K562 (cell line): ENCODE measurements around the gene SLC24A4. TPM values are rescaled to one million over a fixed set of nuclear protein-coding genes. Genes with fewer than 3 reads are reported as not detected.

ENCODE experiments used
- ATAC-seq: fragments of 200-7000 bp; cut with Tn5 transposase; 3 replicates; pipeline ENCODE4 v1.9.1; 2020; ENCODE audit warnings: moderate library complexity
- BruUV-seq: library from RNA; stranded (reverse); fragments of 400-500 nt; replicated peaks from 2 replicates; lab custom pipeline; 2021; lab: Mats Ljungman, UMichigan
- CTCF ChIA-PET: fragments of 300-600 bp; formaldehyde crosslinking; extraction: SDS; loops from one replicate; lab custom pipeline; 2021; ENCODE audit warnings: low intra/inter-chr PET ratio; lab: Yijun Ruan, JAX
- POLR2A ChIA-PET: fragments of 300-600, 350-650 bp; sonication (Branson Sonifier 250); formaldehyde crosslinking; extraction: SDS; loops from one replicate; lab custom pipeline; 2021; ENCODE audit warnings: antibody characterized with exemption, inconsistent platforms; lab: Yijun Ruan, JAX
- DNase-seq, 4 experiments: peaks; one replicate each; pipeline versions ENCODE4 v3.0.0 to v3.0.0-alpha.2; 2011 to 2018; ENCODE audit warnings: low spot score in 3 of 4, mixed read lengths in 3 of 4; ENCODE audit errors: extremely low read depth in 1 of 4
- FAIRE-seq: peaks from 2 replicates; lab custom pipeline; 2011; peaks lifted over from hg19 to GRCh38; lab: Jason Lieb, UNC
- H2AFZ ChIP-seq: 2 replicates; pipeline ENCODE4 v1.6.0; 2011; ENCODE audit warnings: low read depth, low read length, control low read depth, inconsistent platforms
- H3K27ac ChIP-seq: fragments of 200-600 bp; 3 replicates; pipeline ENCODE4 v1.8.0; 2011; ENCODE audit warnings: low read depth, mild to moderate bottlenecking, control low read depth, inconsistent platforms, low read length, moderate library complexity, mixed read lengths; ENCODE audit errors: extremely low read depth
- H3K27me3 ChIP-seq, 2 experiments: fragments of 300-600 bp in 1 of 2; 2 replicates in 1 of 2; 3 replicates in 1 of 2; pipeline versions ENCODE4 v1.6.0 to v1.8.0; 2011; ENCODE audit warnings: inconsistent platforms in 2 of 2, low read length in 2 of 2, mild to moderate bottlenecking in 1 of 2, mixed read lengths in 1 of 2, moderate library complexity in 1 of 2; ENCODE audit not compliant: control insufficient read depth in 2 of 2, insufficient read depth in 2 of 2
- H3K36me3 ChIP-seq: fragments of 300-600 bp; 3 replicates; pipeline ENCODE4 v1.8.0; 2011; ENCODE audit warnings: mild to moderate bottlenecking, low read length, inconsistent platforms; ENCODE audit not compliant: control insufficient read depth, insufficient read depth
- H3K4me1 ChIP-seq, 2 experiments: fragments of 200-600 bp in 1 of 2; replicated peaks in 1 of 2; 2 replicates in 1 of 2; 3 replicates in 1 of 2; pipeline versions ENCODE4 v1.5.1 to v1.8.0; 2011; ENCODE audit warnings: inconsistent platforms in 2 of 2, low read length in 2 of 2, mild to moderate bottlenecking in 1 of 2, mixed read lengths in 1 of 2, moderate library complexity in 1 of 2; ENCODE audit not compliant: control insufficient read depth in 2 of 2, insufficient read depth in 2 of 2
- H3K4me2 ChIP-seq: 2 replicates; pipeline ENCODE4 v1.6.1; 2011; ENCODE audit warnings: low read length, control low read depth, inconsistent platforms, mixed read lengths; ENCODE audit not compliant: insufficient read depth
- H3K4me3 ChIP-seq: fragments of 200-600 bp; sonication (generic), shearing (Covaris generic); 2 replicates; pipeline ENCODE4 v1.5.1; 2016; ENCODE audit warnings: control low read depth, inconsistent platforms
- H3K79me2 ChIP-seq: fragments of 200-600 bp; 3 replicates; pipeline ENCODE4 v1.8.0; 2011; ENCODE audit warnings: low read length, inconsistent platforms; ENCODE audit not compliant: control insufficient read depth, insufficient read depth
- H3K9ac ChIP-seq, 2 experiments: 2 replicates each; pipeline versions ENCODE4 v1.6.0 to v1.6.1; 2011; ENCODE audit warnings: low read depth in 2 of 2, low read length in 2 of 2, control low read depth in 1 of 2, inconsistent platforms in 1 of 2, mild to moderate bottlenecking in 1 of 2, mixed read lengths in 1 of 2; ENCODE audit not compliant: insufficient read depth in 1 of 2
- H3K9me1 ChIP-seq: one replicate; pipeline ENCODE4 v1.6.0; 2011; ENCODE audit warnings: inconsistent platforms, mild to moderate bottlenecking, low read length, moderate library complexity; ENCODE audit not compliant: control insufficient read depth, insufficient read depth
- H3K9me3 ChIP-seq: replicated peaks from 2 replicates; pipeline ENCODE4 v1.5.1; 2011; ENCODE audit warnings: low read depth, low read length, inconsistent platforms; ENCODE audit not compliant: control insufficient read depth, insufficient read depth
- H4K20me1 ChIP-seq: replicated peaks from 2 replicates; pipeline ENCODE4 v1.6.1; 2011; ENCODE audit warnings: low read length, inconsistent platforms, mixed read lengths; ENCODE audit not compliant: control insufficient read depth, insufficient read depth
- AFF1 ChIP-seq, 2 experiments: fragments of 450-650 bp; IDR thresholded peaks; 2 replicates each; pipeline ENCODE4 v1.6.1; 2018; ENCODE audit warnings: mild to moderate bottlenecking in 2 of 2, low read depth in 1 of 2; ENCODE audit not compliant: partially characterized antibody in 2 of 2
- CC2D1A ChIP-seq: fragments of 450-650 bp; IDR thresholded peaks from 2 replicates; pipeline ENCODE4 v1.6.1; 2017; ENCODE audit warnings: mild to moderate bottlenecking
- HLTF ChIP-seq: fragments of 450-650 bp; IDR thresholded peaks from 2 replicates; pipeline ENCODE4 v1.6.1; 2016
- JUND ChIP-seq, 2 experiments: IDR thresholded peaks; 2 replicates in 1 of 2; 3 replicates in 1 of 2; pipeline ENCODE4 v1.6.1; 2011; ENCODE audit warnings: borderline replicate concordance in 2 of 2, low read depth in 2 of 2, low read length in 2 of 2, improper control_type of control experiment in 1 of 2, missing biosample characterization in 1 of 2, missing genetic modification characterization in 1 of 2, missing genetic modification reagents in 1 of 2
- MYBL2 ChIP-seq, 2 experiments: fragments of 450-650 bp in 1 of 2; sonication (generic) in 1 of 2; formaldehyde crosslinking in 1 of 2; IDR thresholded peaks; 2 replicates each; pipeline versions ENCODE4 v1.6.1 to v1.8.1; 2017 to 2022; ENCODE audit warnings: borderline replicate concordance in 1 of 2, inconsistent platforms in 1 of 2, low read depth in 1 of 2, mild to moderate bottlenecking in 1 of 2, missing genetic modification reagents in 1 of 2, moderate library complexity in 1 of 2
- RAD21 ChIP-seq, 2 experiments: fragments of 250-450 bp in 1 of 2; fragments of 450-650 bp in 1 of 2; sonication (Bioruptor Pico) in 1 of 2; formaldehyde crosslinking in 1 of 2; IDR thresholded peaks in 1 of 2; conservative IDR thresholded peaks in 1 of 2; 2 replicates each; pipeline versions ENCODE4 v1.4.0 to v1.8.0; 2020 to 2022; ENCODE audit warnings: mild to moderate bottlenecking in 2 of 2, moderate library complexity in 1 of 2
- SPI1 ChIP-seq: IDR thresholded peaks from 2 replicates; pipeline ENCODE4 v1.6.1; 2011; ENCODE audit warnings: low read depth, low read length, control low read depth, borderline replicate concordance
- TAF1 ChIP-seq: IDR thresholded peaks from 2 replicates; pipeline ENCODE4 v1.6.1; 2011; ENCODE audit warnings: mild to moderate bottlenecking, low read length, moderate library complexity; ENCODE audit not compliant: insufficient read depth, control insufficient read depth, severe bottlenecking; ENCODE audit errors: extremely low read depth
- ZNF3 ChIP-seq: fragments of 250-450 bp; sonication (Bioruptor Pico); IDR thresholded peaks from 2 replicates; pipeline ENCODE4 v1.5.0; 2021; ENCODE audit warnings: mild to moderate bottlenecking, moderate library complexity
- ZNF586 ChIP-seq: fragments of 450-650 bp; formaldehyde crosslinking; conservative IDR thresholded peaks from 2 replicates; pipeline ENCODE4 v1.4.0; 2020; ENCODE audit warnings: mild to moderate bottlenecking, moderate library complexity
- ZNF589 ChIP-seq: fragments of 200-800 bp; sonication (Bioruptor generic); IDR thresholded peaks from 2 replicates; pipeline ENCODE4 v1.6.1; 2016; ENCODE audit warnings: low read depth, missing genetic modification characterization, missing compliant biosample characterization
- WGBS: fragments of 100-300 bp; shearing (Covaris generic); methylation state at CpG from one replicate; pipeline ENCODE4 v1.1.6; 2016; ENCODE audit warnings: low coverage, mixed read lengths; ENCODE audit not compliant: insufficient coverage; ENCODE audit errors: missing lambda C conversion rate; 5-methylcytosine and 5-hydroxymethylcytosine counted together
- in situ Hi-C: fragments of 300-500 bp; cut with MboI; formaldehyde crosslinking; loops from 4 replicates; pipeline ENCODE4 v1.15.0; 2018; ENCODE audit warnings: inconsistent platforms, mixed read lengths
- intact Hi-C: fragments of 100-400 bp; cut with micrococcal nuclease; formaldehyde crosslinking; loops from 2 replicates; pipeline ENCODE4 v1.14.2; 2022
- polyA plus RNA-seq, 8 experiments: library from polyadenylated mRNA; depleted of rRNA in 4 of 8; stranded (reverse) in 5 of 8; unstranded in 3 of 8; fragments of >200 nt; fragmentation: Nextera tagmentation in 2 of 8; fragmentation: Illumina TruSeq in 1 of 8; extraction: Ambion mirVana in 2 of 8; extraction: Trizol in 1 of 8; gene quantifications; 2 replicates each; pipeline versions ENCODE4 v1.2.1 to v1.2.3, GENCODE V29; 2011 to 2014; ENCODE audit warnings: inconsistent platforms in 1 of 8, missing spikeins in 1 of 8
- total RNA-seq, 7 experiments: library from RNA; depleted of rRNA in 6 of 7; stranded (reverse); fragments of >200 nt in 6 of 7; fragmentation: Illumina TruSeq in 2 of 7; extraction: Trizol in 2 of 7; gene quantifications; 2 replicates each; pipeline versions ENCODE4 v1.2.1 to v1.2.3, GENCODE V29; 2011 to 2021; ENCODE audit warnings: low replicate concordance in 1 of 7

SLC24A4 gene
- total and polyA plus RNA-seq, 9 of the 15 experiments (the other 6 are each of a cell fraction or from before 2014, with no cell fraction given): not detected

DNA sequence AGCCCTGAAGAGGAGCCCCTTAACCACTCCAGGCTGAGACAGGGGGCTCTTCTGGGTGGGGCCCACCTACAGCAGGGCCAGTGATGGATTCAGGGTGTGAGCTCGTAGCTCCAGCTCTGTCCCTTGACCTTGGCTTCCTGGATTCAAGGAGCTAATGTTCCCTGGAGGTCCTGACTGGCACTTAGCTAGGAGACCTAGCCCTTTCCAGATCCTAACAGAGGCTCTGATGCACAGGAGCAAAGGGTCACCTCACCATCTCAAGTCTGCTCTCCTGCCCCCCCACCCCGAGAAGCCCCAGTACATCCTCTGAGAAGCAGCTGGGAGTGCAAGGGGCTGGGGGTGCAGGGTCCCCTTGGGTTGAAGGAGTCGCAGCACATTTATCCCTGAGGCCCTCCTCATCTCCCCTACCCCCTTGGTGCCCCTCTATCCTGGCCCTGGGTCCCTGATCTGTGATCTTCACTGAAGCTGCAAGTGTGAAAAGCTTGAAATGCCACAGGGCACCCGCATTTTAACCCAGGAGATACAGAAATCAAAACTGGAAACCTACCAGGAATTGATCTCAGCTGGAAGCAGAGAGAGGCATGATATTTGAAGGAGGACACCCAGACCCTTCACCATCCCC lies 193.5 kb downstream of the SLC24A4 start (continued):
- TF ChIP-seq TAF1: no peak

GRCh38 chr14:92516966-92517506 lies 194.1 kb downstream of the SLC24A4 start:
- intact Hi-C loops (no loop called here), in situ Hi-C loops (no loop called here)
- no peak overlapping the region for H3K4me3 ChIP-seq
- H3K4me2 ChIP-seq: no peak overlapping the region
- H3K27ac ChIP-seq: no peak overlapping the region
- no TSS peak for BruUV-seq
- DNase-seq: no peak
- H3K36me3 ChIP-seq: no peaks in the 10 kb centered on the region
- CTCF ChIA-PET: no interaction called here
- H3K79me2 ChIP-seq: no peaks in the 10 kb centered on the region
- no peak overlapping the region for H3K9ac ChIP-seq
- no peak overlapping the region for H2AFZ ChIP-seq
- no peaks in the 10 kb centered on the region for H3K9me1 ChIP-seq
- 0% methylated on average over 4 of the region's 5 CpGs for WGBS
- H3K4me1 ChIP-seq: peaks cover 0 to 8% of the 10 kb centered on the region in 2 experiments; a peak in 2 of 5 replicates
- FAIRE-seq: no peak
- no peaks in the 10 kb centered on the region for H4K20me1 ChIP-seq
- ATAC-seq: no peak
- peaks cover 3 to 39% of the 10 kb centered on the region in 2 experiments; a peak in 4 of 5 replicates for H3K27me3 ChIP-seq
- POLR2A ChIA-PET: interaction anchor here (0.6 kb wide), 1 partner anchor 1827 kb away, joined by 3 read pairs; no protein-coding TSS in a partner anchor
- no peaks in the 10 kb centered on the region for H3K9me3 ChIP-seq
- no peak for TF ChIP-seq MYBL2 (IDR thresholded peaks at IDR 0.05; ENCODE audit: low read depth)
- no peak for TF ChIP-seq MYBL2 (CRISPR knock-in tag; IDR thresholded peaks at IDR 0.05; ENCODE audit: borderline replicate concordance)
- no peak for TF ChIP-seq ZNF589 (CRISPR knock-in tag)
- TF ChIP-seq AFF1 (IDR thresholded peaks at IDR 0.05; ENCODE audit: low read depth in 1 of 2, partially characterized antibody in 2 of 2): no peak
- TF ChIP-seq RAD21 (CRISPR knock-in tag; conservative IDR thresholded peaks at IDR 0.05 in 1 of 2, IDR thresholded peaks at IDR 0.05 in 1 of 2): no peak
- no peak for TF ChIP-seq ZNF3
- TF ChIP-seq CC2D1A: no peak
- no peak for TF ChIP-seq SPI1
- TF ChIP-seq HLTF: no peak
- TF ChIP-seq ZNF586 (CRISPR knock-in tag): no peak
- no peak for TF ChIP-seq JUND (IDR thresholded peaks at IDR 0.05; ENCODE audit: borderline replicate concordance, low read depth, low read length)
- no peak for TF ChIP-seq JUND (tag; IDR thresholded peaks at IDR 0.05; ENCODE audit: borderline replicate concordance, low read depth, low read length)
